Measurements from ENCODE around the gene ARID3B. TPM values are rescaled to one million over a fixed set of nuclear protein-coding genes. Genes with fewer than 3 reads are reported as not detected.

The ARID3B gene
- total RNA-seq, 1 donor from 2014 or later = 2.0 TPM

GRCh38 chr15:74616366-74616939, 75.4 kb downstream of the ARID3B start:
- intact Hi-C loops (cut with micrococcal nuclease) = loop anchor here (10.0 kb wide), 1 partner anchor 72 kb away; the partner anchor contains the start of gene ARID3B
- Histone ChIP-seq H3K36me3 (peaks cover 25% of the 10 kb centered on the region), H3K27me3 (ENCODE audit: low read depth) (no peaks in the 10 kb centered on the region), H3K4me3 (peak overlapping the region; percentile 87), H3K27ac (replicated peaks) (peak overlapping the region; percentile 97), H3K4me1 (peaks cover 74% of the 10 kb centered on the region), H3K9me3 (replicated peaks) (no peaks in the 10 kb centered on the region)
- TF ChIP-seq, protein P1, sequence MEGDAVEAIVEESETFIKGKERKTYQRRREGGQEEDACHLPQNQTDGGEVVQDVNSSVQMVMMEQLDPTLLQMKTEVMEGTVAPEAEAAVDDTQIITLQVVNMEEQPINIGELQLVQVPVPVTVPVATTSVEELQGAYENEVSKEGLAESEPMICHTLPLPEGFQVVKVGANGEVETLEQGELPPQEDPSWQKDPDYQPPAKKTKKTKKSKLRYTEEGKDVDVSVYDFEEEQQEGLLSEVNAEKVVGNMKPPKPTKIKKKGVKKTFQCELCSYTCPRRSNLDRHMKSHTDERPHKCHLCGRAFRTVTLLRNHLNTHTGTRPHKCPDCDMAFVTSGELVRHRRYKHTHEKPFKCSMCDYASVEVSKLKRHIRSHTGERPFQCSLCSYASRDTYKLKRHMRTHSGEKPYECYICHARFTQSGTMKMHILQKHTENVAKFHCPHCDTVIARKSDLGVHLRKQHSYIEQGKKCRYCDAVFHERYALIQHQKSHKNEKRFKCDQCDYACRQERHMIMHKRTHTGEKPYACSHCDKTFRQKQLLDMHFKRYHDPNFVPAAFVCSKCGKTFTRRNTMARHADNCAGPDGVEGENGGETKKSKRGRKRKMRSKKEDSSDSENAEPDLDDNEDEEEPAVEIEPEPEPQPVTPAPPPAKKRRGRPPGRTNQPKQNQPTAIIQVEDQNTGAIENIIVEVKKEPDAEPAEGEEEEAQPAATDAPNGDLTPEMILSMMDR (IDR thresholded peaks at IDR 0.05; ENCODE audit: borderline replicate concordance) = no peak
- DNase-seq = peak; percentile 81

DNA sequence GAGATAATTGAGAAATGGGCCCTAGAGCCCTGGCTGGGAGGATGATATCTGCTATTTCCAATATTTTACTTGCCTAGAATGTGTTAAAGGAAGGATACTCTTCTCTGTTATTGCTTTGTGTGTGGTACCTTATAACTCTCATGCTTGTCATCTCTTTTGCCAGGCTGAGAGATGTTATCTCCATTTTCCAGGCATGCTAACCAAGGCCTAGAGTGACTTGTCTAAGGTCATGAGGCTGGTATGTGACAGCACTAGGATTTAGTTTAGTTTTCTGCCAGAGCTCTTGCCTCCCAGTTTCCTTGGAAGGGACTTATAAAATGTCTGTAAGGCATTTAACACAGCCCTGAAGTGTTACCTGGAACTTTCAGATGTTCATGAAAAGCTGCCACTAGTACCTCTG, 76.0 kb downstream of the ARID3B start:
- H3K27me3 ChIP-seq (ENCODE audit: low read depth) = no peaks in the 10 kb centered on the region
- DNase-seq = no peak
- H3K4me3 ChIP-seq = peak overlapping the region; percentile 87
- intact Hi-C loops (cut with micrococcal nuclease) = loop anchor here (10.0 kb wide), 1 partner anchor 72 kb away; the partner anchor contains the start of gene ARID3B
- H3K4me1 ChIP-seq = peaks cover 77% of the 10 kb centered on the region
- TF ChIP-seq, protein P1 (IDR thresholded peaks at IDR 0.05; ENCODE audit: borderline replicate concordance) = no peak
- peaks cover 31% of the 10 kb centered on the region for H3K36me3 ChIP-seq
- peak overlapping the region; percentile 97 for H3K27ac ChIP-seq (replicated peaks)
- no peaks in the 10 kb centered on the region for H3K9me3 ChIP-seq (replicated peaks)

GRCh38 chr15:74618841-74619596, 78.0 kb downstream of the ARID3B start:
- Histone ChIP-seq H3K36me3 (peaks cover 51% of the 10 kb centered on the region), H3K27ac (replicated peaks) (peak overlapping the region; percentile 97)

DNA sequence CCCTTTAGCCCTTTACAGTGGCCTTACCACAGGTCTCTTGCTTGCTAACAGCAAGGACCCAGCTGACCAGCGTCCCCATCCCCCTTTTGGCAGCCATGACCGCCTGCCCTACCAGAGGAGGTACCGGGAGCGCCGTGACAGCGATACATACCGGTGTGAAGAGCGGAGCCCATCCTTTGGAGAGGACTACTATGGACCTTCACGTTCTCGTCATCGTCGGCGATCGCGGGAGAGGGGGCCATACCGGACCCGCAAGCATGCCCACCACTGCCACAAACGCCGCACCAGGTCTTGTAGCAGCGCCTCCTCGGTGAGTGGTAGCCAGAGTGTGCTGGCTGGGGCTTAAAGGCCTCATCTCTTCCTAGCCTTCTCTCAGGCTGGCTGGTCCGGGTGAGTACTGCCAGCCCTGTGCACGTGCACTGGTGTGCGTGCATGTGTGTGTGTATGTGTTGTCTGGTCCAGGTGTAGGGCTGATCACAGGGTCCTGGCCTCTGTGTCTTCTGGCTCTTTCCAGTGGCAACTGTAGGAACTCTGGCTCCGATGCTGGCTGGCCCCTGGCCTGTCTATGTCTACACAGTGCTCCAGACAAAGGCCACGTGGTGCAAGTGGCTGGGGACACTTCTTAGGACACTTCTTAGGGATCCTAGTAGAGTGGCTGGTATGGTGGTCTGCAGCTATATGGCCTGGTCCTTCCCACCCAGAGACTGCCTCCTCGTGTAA, 79.1 kb downstream of the ARID3B start:
- H3K27ac ChIP-seq (replicated peaks) = no peak overlapping the region
- DNase-seq = no peak

More at GRCh38 chr15:74618841-74619596, 78.0 kb downstream of the ARID3B start:
- H3K4me1 ChIP-seq = peaks cover 77% of the 10 kb centered on the region
- H3K9me3 ChIP-seq (replicated peaks) = no peaks in the 10 kb centered on the region
- no peak overlapping the region for H3K4me3 ChIP-seq
- no peaks in the 10 kb centered on the region for H3K27me3 ChIP-seq (ENCODE audit: low read depth)
- TF ChIP-seq, protein P1 (IDR thresholded peaks at IDR 0.05; ENCODE audit: borderline replicate concordance) = no peak
- DNase-seq = no peak
- intact Hi-C loops (cut with micrococcal nuclease) = loop anchor here (10.0 kb wide), 1 partner anchor 74 kb away; the partner anchor contains the start of gene ARID3B

More for the DNA sequence above, 79.1 kb downstream of the ARID3B start:
- peaks cover 70% of the 10 kb centered on the region for H3K4me1 ChIP-seq
- intact Hi-C loops (cut with micrococcal nuclease) = loop anchor here (10.0 kb wide), 1 partner anchor 75 kb away; the partner anchor contains the start of gene ARID3B
- peaks cover 62% of the 10 kb centered on the region for H3K36me3 ChIP-seq
- no peaks in the 10 kb centered on the region for H3K27me3 ChIP-seq (ENCODE audit: low read depth)
- no peak overlapping the region for H3K4me3 ChIP-seq
- H3K9me3 ChIP-seq (replicated peaks) = no peaks in the 10 kb centered on the region
- TF ChIP-seq, protein P1 (IDR thresholded peaks at IDR 0.05; ENCODE audit: borderline replicate concordance) = no peak

All from left ventricle myocardium inferior (tissue), 1 donor.